Activated CD4-positive, alpha-beta T cell treated with anti-CD3 and anti-CD28 coated beads, Interleukin-2, amount 50 U/mL, for 48 hours (primary cell): ENCODE data around the gene INPP5B.
"Not testable (repeated sequence)": the region's sequence is repeated elsewhere in the genome, so short reads cannot be mapped to it uniquely, and the experiment has no call there.

Experiments
- DNase-seq, 2 experiments: peaks; one replicate each; pipeline ENCODE4 v3.0.0-alpha.2; 2020

The INPP5B gene

GRCh38 chr1:37910886-37911285 lies 36.0 kb downstream of the INPP5B start:
- not testable (repeated sequence) for DNase-seq

- DNase-seq = not testable (repeated sequence)
Measured at GRCh38 chr1:37908531-37908930, 38.3 kb downstream of the INPP5B start.

GRCh38 chr1:37907416-37908125 lies 39.3 kb downstream of the INPP5B start:
- not testable (repeated sequence) for DNase-seq

- not testable (repeated sequence) for DNase-seq
Measured at GRCh38 chr1:37906591-37906990, 40.3 kb downstream of the INPP5B start.

- no peak for DNase-seq
Measured at GRCh38 chr1:37905727-37906126, 41.1 kb downstream of the INPP5B start.

- DNase-seq = not testable (repeated sequence)
Measured at GRCh38 chr1:37903921-37904320, 42.9 kb downstream of the INPP5B start.

GRCh38 chr1:37902983-37903382 lies 43.9 kb downstream of the INPP5B start:
- no peak for DNase-seq

- DNase-seq = no peak
Measured at GRCh38 chr1:37901893-37902225, 45.0 kb downstream of the INPP5B start.

GRCh38 chr1:37901191-37901892 lies 45.5 kb downstream of the INPP5B start:
- DNase-seq = peak in 1 of 2 experiments; percentile 7

GRCh38 chr1:37897563-37897962 lies 49.3 kb downstream of the INPP5B start:
- DNase-seq = not testable (repeated sequence)

- no peak for DNase-seq
Measured at GRCh38 chr1:37893673-37894072, 53.2 kb downstream of the INPP5B start.

GRCh38 chr1:37892151-37893047 lies 54.5 kb downstream of the INPP5B start:
- DNase-seq = no peak

GRCh38 chr1:37890378-37891014 lies 56.4 kb downstream of the INPP5B start:
- no peak for DNase-seq

GRCh38 chr1:37888022-37888700 lies 58.7 kb downstream of the INPP5B start:
- no peak for DNase-seq

- DNase-seq = no peak
Measured at GRCh38 chr1:37884145-37884544, 62.7 kb downstream of the INPP5B start.

- no peak for DNase-seq
Measured at GRCh38 chr1:37883671-37884070, 63.2 kb downstream of the INPP5B start.

GRCh38 chr1:37879865-37880264 lies 67.0 kb downstream of the INPP5B start:
- DNase-seq = no peak

GRCh38 chr1:37878071-37878470 lies 68.8 kb downstream of the INPP5B start:
- no peak for DNase-seq

- no peak for DNase-seq
Measured at GRCh38 chr1:37875833-37876232, 71.0 kb downstream of the INPP5B start.

- DNase-seq = no peak
Measured at GRCh38 chr1:37872692-37873091, 74.2 kb downstream of the INPP5B start.

- no peak for DNase-seq
Measured at GRCh38 chr1:37868466-37868865, 78.4 kb downstream of the INPP5B start.

- DNase-seq = no peak
Measured at GRCh38 chr1:37867784-37868183, 79.1 kb downstream of the INPP5B start.
